Measurements from ENCODE around the gene PIK3C2B. TPM values are rescaled to one million over a fixed set of nuclear protein-coding genes. Genes with fewer than 3 reads are reported as not detected.

The PIK3C2B gene
- total and polyA plus RNA-seq, 2 donors (not counting 1 experiment from before 2014, with no cell fraction given): 90.3 to 142 TPM

GRCh38 chr1:204447190-204447589, 47.4 kb downstream of the PIK3C2B start:
- Histone ChIP-seq H3K4me2 (replicated peaks; ENCODE audit: low read depth, low read length, poor library complexity, severe bottlenecking) (peak overlapping the region; percentile 55), H4K20me1 (ENCODE audit: control insufficient read depth, insufficient read depth, low read length, poor library complexity, severe bottlenecking) (peaks cover 5% of the 10 kb centered on the region), H3K27me3 (replicated peaks in 1 of 4; ENCODE audit: control extremely low read depth in 1 of 4, control insufficient read depth in 3 of 4, insufficient read depth in 4 of 4, low read length in 3 of 4) (no peaks in the 10 kb centered on the region), H3K4me3 (ENCODE audit: control extremely low read depth in 1 of 5, extremely low read depth in 1 of 5, insufficient read depth in 1 of 5, low read depth in 2 of 5, low read length in 4 of 5) (no peak overlapping the region), H3K9me3 (ENCODE audit: control extremely low read depth in 1 of 3, control insufficient read depth in 2 of 3, insufficient read depth in 1 of 3, low read length in 2 of 3) (no peaks in the 10 kb centered on the region), H3K79me2 (ENCODE audit: control insufficient read depth, insufficient read depth, low read length) (peaks cover 86% of the 10 kb centered on the region), H3K4me1 (ENCODE audit: control insufficient read depth in 2 of 2, insufficient read depth in 2 of 2, low read length in 2 of 2) (peaks cover 63 to 65% of the 10 kb centered on the region in 2 donors), H2AFZ (ENCODE audit: insufficient read depth, low read depth, low read length, poor library complexity, severe bottlenecking) (no peak overlapping the region), H3K9ac (ENCODE audit: low read length) (no peak overlapping the region), H3K27ac (ENCODE audit: low read length in 2 of 2) (peak overlapping the region in 1 of 2 donors; percentile 64), H3K36me3 (replicated peaks in 1 of 2; ENCODE audit: control extremely low read depth in 1 of 2, control insufficient read depth in 1 of 2, extremely low read depth in 1 of 2, insufficient read depth in 2 of 2, low read length in 1 of 2) (peaks cover 3 to 84% of the 10 kb centered on the region in 2 experiments)
- TF ChIP-seq CTCF (IDR thresholded peaks at IDR 0.05) (no peak), EZH2 (IDR thresholded peaks at IDR 0.05; ENCODE audit: borderline replicate concordance, insufficient read depth, low read depth, low read length, poor library complexity, severe bottlenecking) (no peak)
- Mint-ChIP-seq H3K27ac (peak overlapping the region; percentile 81), H3K4me3 (no peak overlapping the region), H3K9me3 (ENCODE audit: insufficient read depth) (no peaks in the 10 kb centered on the region), H3K27me3 (no peaks in the 10 kb centered on the region), H3K4me1 (peaks cover 64% of the 10 kb centered on the region)
- DNase-seq: no peak
- intact Hi-C loops (cut with micrococcal nuclease): loop anchor here (2.0 to 5.0 kb wide), 3 partner anchors 16 to 360 kb away; no protein-coding TSS in a partner anchor
- ATAC-seq (ENCODE audit: low read depth): no peak
- WGBS (ENCODE audit: insufficient coverage): 100% methylated on average over 5 of the region's 6 CpGs
- POLR2A ChIA-PET: interaction anchor here (1.4 to 12.9 kb wide), 2 partner anchors 48 to 56 kb away, joined by 7 to 161 read pairs; partner anchors contain the start of gene PIK3C2B
- CTCF ChIA-PET: interaction anchor here (0.6 to 43.9 kb wide), 20 partner anchors 12 to 360 kb away, joined by 3 to 1884 read pairs (median 11); partner anchors contain the start of genes MDM4 and PIK3C2B

DNA sequence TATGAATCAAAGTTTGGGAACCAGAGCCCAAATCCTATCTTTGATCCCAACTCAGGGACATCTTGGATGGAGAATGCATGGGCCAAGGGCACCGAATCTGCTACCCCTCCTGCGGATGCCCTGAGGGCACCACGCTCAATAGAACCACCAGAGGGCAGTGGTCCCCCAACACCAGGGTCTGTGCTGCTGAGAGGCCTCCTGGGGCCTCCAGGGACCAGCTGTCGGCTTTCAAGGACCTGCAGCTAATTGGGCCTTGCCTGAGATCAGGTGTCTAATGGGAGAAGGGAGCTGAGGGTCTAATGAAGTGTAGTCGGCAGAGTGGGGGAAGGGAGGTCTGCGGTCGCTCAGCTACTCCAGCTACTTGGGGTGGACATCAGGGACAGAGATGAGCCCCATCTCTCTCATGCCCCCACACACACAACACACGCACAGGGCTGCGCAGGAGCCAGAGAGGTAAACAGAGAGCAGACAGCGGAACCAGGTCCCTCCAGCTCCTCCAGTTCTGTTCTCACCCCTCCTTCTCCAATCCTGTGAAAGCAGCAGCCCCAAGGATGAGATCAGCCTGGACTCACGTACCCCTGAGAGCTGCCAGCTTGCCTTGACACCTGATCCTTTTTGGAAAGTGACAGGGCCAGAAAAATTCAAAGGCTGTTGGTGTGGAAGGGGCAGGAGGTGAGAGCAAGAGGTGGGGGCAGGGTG, 48.0 kb downstream of the PIK3C2B start:
- TF ChIP-seq CTCF (IDR thresholded peaks at IDR 0.05): peak; percentile 89
- TF ChIP-seq EZH2 (IDR thresholded peaks at IDR 0.05; ENCODE audit: borderline replicate concordance, insufficient read depth, low read depth, low read length, poor library complexity, severe bottlenecking): no peak
- ATAC-seq (ENCODE audit: low read depth) (peak; percentile 88), DNase-seq (peak; percentile 90)
- CTCF ChIA-PET: interaction anchor here (0.6 to 43.9 kb wide), 25 partner anchors 8 to 360 kb away, joined by 3 to 1884 read pairs (median 9); partner anchors contain the start of genes MDM4 and PIK3C2B
- Histone ChIP-seq H3K4me1 (ENCODE audit: control insufficient read depth in 2 of 2, insufficient read depth in 2 of 2, low read length in 2 of 2) (peaks cover 57 to 59% of the 10 kb centered on the region in 2 donors), H3K9me3 (ENCODE audit: control extremely low read depth in 1 of 3, control insufficient read depth in 2 of 3, insufficient read depth in 1 of 3, low read length in 2 of 3) (no peaks in the 10 kb centered on the region), H2AFZ (ENCODE audit: insufficient read depth, low read depth, low read length, poor library complexity, severe bottlenecking) (no peak overlapping the region), H3K4me2 (replicated peaks; ENCODE audit: low read depth, low read length, poor library complexity, severe bottlenecking) (peak overlapping the region; percentile 55), H3K36me3 (replicated peaks in 1 of 2; ENCODE audit: control extremely low read depth in 1 of 2, control insufficient read depth in 1 of 2, extremely low read depth in 1 of 2, insufficient read depth in 2 of 2, low read length in 1 of 2) (peaks cover 3 to 84% of the 10 kb centered on the region in 2 experiments), H4K20me1 (ENCODE audit: control insufficient read depth, insufficient read depth, low read length, poor library complexity, severe bottlenecking) (peaks cover 11% of the 10 kb centered on the region), H3K79me2 (ENCODE audit: control insufficient read depth, insufficient read depth, low read length) (peaks cover 86% of the 10 kb centered on the region), H3K9ac (ENCODE audit: low read length) (no peak overlapping the region), H3K4me3 (ENCODE audit: control extremely low read depth in 1 of 5, extremely low read depth in 1 of 5, insufficient read depth in 1 of 5, low read depth in 2 of 5, low read length in 4 of 5) (no peak overlapping the region), H3K27me3 (replicated peaks in 1 of 4; ENCODE audit: control extremely low read depth in 1 of 4, control insufficient read depth in 3 of 4, insufficient read depth in 4 of 4, low read length in 3 of 4) (no peaks in the 10 kb centered on the region), H3K27ac (ENCODE audit: low read length in 2 of 2) (peak overlapping the region; percentile 27 to 64)
- H3K9me3 Mint-ChIP-seq (ENCODE audit: insufficient read depth): no peaks in the 10 kb centered on the region
- H3K27ac Mint-ChIP-seq: peak overlapping the region; percentile 81
- intact Hi-C loops (cut with micrococcal nuclease): loop anchor here (1.0 to 5.0 kb wide), 5 partner anchors 16 to 361 kb away; no protein-coding TSS in a partner anchor
- H3K4me3 Mint-ChIP-seq: peak overlapping the region; percentile 52
- H3K27me3 Mint-ChIP-seq: no peaks in the 10 kb centered on the region
- POLR2A ChIA-PET: interaction anchor here (0.6 to 12.9 kb wide), 6 partner anchors 32 to 111 kb away, joined by 3 to 161 read pairs (median 6); partner anchors contain the start of genes MDM4 and PIK3C2B
- H3K4me1 Mint-ChIP-seq: peaks cover 58% of the 10 kb centered on the region
- 41% methylated on average over 8 of the region's 11 CpGs for whole genome bisulfite sequencing (ENCODE audit: insufficient coverage)
